Stomach (tissue), 9 donors: ENCODE measurements around the gene CHN2. TPM values are rescaled to one million over a fixed set of nuclear protein-coding genes. Genes with fewer than 3 reads are reported as not detected.

Experiments used
- DNase-seq, 2 donors: peaks; one replicate each; pipeline versions ENCODE4 v3.0.0 to v3.0.0-alpha.2; 2013 to 2019
- H3K27ac ChIP-seq, 5 donors: fragments of 200-600 bp in 4 of 5; sonication (generic) in 4 of 5; one replicate each; pipeline ENCODE4 v1.5.1; 2013 to 2019; ENCODE audit warnings: mild to moderate bottlenecking in 1 of 5, moderate library complexity in 1 of 5
- H3K27me3 ChIP-seq, 3 donors: fragments of 200-600 bp; sonication (generic); one replicate each; pipeline ENCODE4 v1.5.1; 2017 to 2019; ENCODE audit warnings: mixed run types in 1 of 3
- H3K36me3 ChIP-seq, 4 donors: fragments of 200-600 bp; sonication (generic); 1 replicate in 3 of 4; 2 replicates in 1 of 4; pipeline ENCODE4 v1.5.1; 2016 to 2019
- H3K4me1 ChIP-seq, 4 donors: fragments of 200-600 bp; sonication (generic); one replicate each; pipeline ENCODE4 v1.5.1; 2016 to 2019
- H3K4me3 ChIP-seq, 4 donors: fragments of 200-600 bp; sonication (generic) in 3 of 4; one replicate each; pipeline ENCODE4 v1.5.1; 2016 to 2019; ENCODE audit warnings: mild to moderate bottlenecking in 1 of 4
- H3K9me3 ChIP-seq, 4 donors: fragments of 200-600 bp; sonication (generic); one replicate each; pipeline ENCODE4 v1.5.1; 2016 to 2019
- CTCF ChIP-seq, 7 experiments: fragments of 450-650 bp in 4 of 7; fragments of 200-600 bp in 3 of 7; sonication (generic) in 3 of 7; IDR thresholded peaks; one replicate each; pipeline ENCODE4 v1.5.1; 2016 to 2019; ENCODE audit warnings: antibody characterized with exemption in 7 of 7, control low read depth in 2 of 7, mild to moderate bottlenecking in 1 of 7
- EP300 ChIP-seq: sonication (generic); formaldehyde crosslinking; IDR thresholded peaks from one replicate; pipeline ENCODE4 v1.6.1; 2017; ENCODE audit warnings: antibody characterized with exemption
- POLR2A ChIP-seq, 4 donors: fragments of 450-650 bp; IDR thresholded peaks; one replicate each; pipeline ENCODE4 v1.6.1; 2016; ENCODE audit warnings: antibody characterized with exemption in 4 of 4, control low read depth in 2 of 4, mild to moderate bottlenecking in 1 of 4, moderate library complexity in 1 of 4
- POLR2AphosphoS5 ChIP-seq, 3 donors: sonication (generic); formaldehyde crosslinking; IDR thresholded peaks; one replicate each; pipeline ENCODE4 v1.6.1; 2016; ENCODE audit warnings: antibody characterized with exemption in 3 of 3
- WGBS, 5 donors: extraction: QIAGEN DNeasy Blood & Tissue Kit in 3 of 5; methylation state at CpG; one replicate each; pipeline versions ENCODE4 v1.1.5 to v1.1.7; 2013 to 2018; 5-methylcytosine and 5-hydroxymethylcytosine counted together
- intact Hi-C: fragments of 100-400 bp; cut with DNase I; formaldehyde crosslinking; loops from one replicate; pipeline ENCODE4 v1.15.1; 2023; ENCODE audit warnings: low total_unique reads
- polyA plus RNA-seq, 3 donors: library from polyadenylated mRNA; stranded (reverse); fragments of 200-250 nt; gene quantifications; one replicate each; pipeline ENCODE4 v1.2.3, GENCODE V29; 2013
- total RNA-seq, 5 donors: library from RNA; depleted of rRNA; stranded (reverse); fragments of >200 nt; gene quantifications; one replicate each; pipeline versions ENCODE4 v1.1.0 to v1.2.3, GENCODE V29; 2014 to 2016
- donor health status: healthy with polysubstance abuse.
- donor health status: Bipolar disorder and iron deficiency.
- donor health status: healthy.

CHN2 gene
- total and polyA plus RNA-seq, 8 donors = 2.4 to 47.8 (median 13.8) TPM

GRCh38 chr7:29285861-29286260 lies 91.3 kb downstream of the CHN2 start:
- no peak for DNase-seq
- TF ChIP-seq EP300 (no peak), POLR2AphosphoS5 (IDR thresholded peaks at IDR 0.05) (no peak), CTCF (IDR thresholded peaks at IDR 0.05) (no peak), POLR2A (IDR thresholded peaks at IDR 0.05) (no peak)
- peaks cover 0 to 29% (median 12%) of the 10 kb centered on the region in 4 donors for H3K4me1 ChIP-seq
- WGBS, 5 donors = 90 to 97% (median 94%) methylated on average over 3 of the region's 3 CpGs
- intact Hi-C loops = no loop called here
- no peaks in the 10 kb centered on the region for H3K36me3 ChIP-seq
- no peaks in the 10 kb centered on the region for H3K9me3 ChIP-seq
- no peak overlapping the region for H3K4me3 ChIP-seq
- no peaks in the 10 kb centered on the region for H3K27me3 ChIP-seq
- H3K27ac ChIP-seq = no peak overlapping the region

GRCh38 chr7:29287366-29287765 lies 92.8 kb downstream of the CHN2 start:
- peaks cover 0 to 36% (median 17%) of the 10 kb centered on the region in 4 donors for H3K4me1 ChIP-seq
- H3K27me3 ChIP-seq = no peaks in the 10 kb centered on the region
- H3K27ac ChIP-seq = no peak overlapping the region
- 15 to 41% (median 32%) methylated on average over 1 of the region's 1 CpG for WGBS, 5 donors
- no peaks in the 10 kb centered on the region for H3K9me3 ChIP-seq
- TF ChIP-seq POLR2AphosphoS5 (IDR thresholded peaks at IDR 0.05) = peak in 1 of 3 donors; percentile 42
- TF ChIP-seq POLR2A (IDR thresholded peaks at IDR 0.05) = no peak
- H3K36me3 ChIP-seq = no peaks in the 10 kb centered on the region
- intact Hi-C loops = no loop called here
- DNase-seq = peak in 1 of 2 donors; percentile 30
- no peak overlapping the region for H3K4me3 ChIP-seq

- intact Hi-C loops = no loop called here
- no peak for TF ChIP-seq POLR2AphosphoS5 (IDR thresholded peaks at IDR 0.05)
- no peak for TF ChIP-seq CTCF (IDR thresholded peaks at IDR 0.05)
- TF ChIP-seq POLR2A (IDR thresholded peaks at IDR 0.05) = no peak
- no peak for TF ChIP-seq EP300
- no peaks in the 10 kb centered on the region for H3K27me3 ChIP-seq
- peaks cover 0 to 36% (median 23%) of the 10 kb centered on the region in 4 donors for H3K4me1 ChIP-seq
- no peak overlapping the region for H3K4me3 ChIP-seq
- 86 to 93% (median 91%) methylated on average over 6 of the region's 6 CpGs for WGBS, 5 donors
- no peaks in the 10 kb centered on the region for H3K36me3 ChIP-seq
- no peak for DNase-seq
- no peak overlapping the region for H3K27ac ChIP-seq
- no peaks in the 10 kb centered on the region for H3K9me3 ChIP-seq
Measured at GRCh38 chr7:29288181-29289091, 93.9 kb downstream of the CHN2 start.

GRCh38 chr7:29289156-29290021 lies 94.8 kb downstream of the CHN2 start:
- Histone ChIP-seq H3K9me3 (no peaks in the 10 kb centered on the region), H3K4me3 (no peak overlapping the region), H3K27ac (peak overlapping the region in 1 of 5 donors; percentile 20), H3K36me3 (no peaks in the 10 kb centered on the region), H3K27me3 (no peaks in the 10 kb centered on the region), H3K4me1 (peaks cover 0 to 36% (median 23%) of the 10 kb centered on the region in 4 donors)
- WGBS, 5 donors = 52 to 58% (median 54%) methylated on average over 15 of the region's 15 CpGs
- DNase-seq = peak in 1 of 2 donors; percentile 50
- TF ChIP-seq EP300 (no peak), POLR2A (IDR thresholded peaks at IDR 0.05) (no peak), POLR2AphosphoS5 (IDR thresholded peaks at IDR 0.05) (no peak), CTCF (IDR thresholded peaks at IDR 0.05) (no peak)
- intact Hi-C loops = no loop called here
